ENCODE data around the gene ANTXR1. TPM values are rescaled to one million over a fixed set of nuclear protein-coding genes. Genes with fewer than 3 reads are reported as not detected.

Gene ANTXR1
- total RNA-seq, 1 experiment from 2014 or later, result 25.7 TPM

DNA sequence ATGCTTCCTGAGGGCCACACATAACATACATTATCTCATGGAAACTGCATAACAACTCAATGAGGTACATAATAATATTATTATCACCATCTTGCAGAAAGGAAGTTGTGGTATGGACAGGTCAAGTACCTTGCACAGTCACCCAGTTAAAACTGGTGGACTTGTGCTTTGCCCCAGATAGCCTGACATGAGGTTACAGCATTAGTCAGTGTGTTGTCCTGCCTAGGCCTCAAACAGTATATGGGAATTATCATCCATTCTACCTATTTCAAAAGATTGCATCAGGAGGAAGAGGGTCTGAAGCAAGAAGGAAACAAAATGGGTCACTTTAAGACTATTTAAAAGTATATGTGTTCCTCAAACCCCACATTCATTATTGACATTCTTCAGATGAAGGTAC is 5.4 kb upstream of the ANTXR1 start (continued):
- TF ChIP-seq, protein P1, sequence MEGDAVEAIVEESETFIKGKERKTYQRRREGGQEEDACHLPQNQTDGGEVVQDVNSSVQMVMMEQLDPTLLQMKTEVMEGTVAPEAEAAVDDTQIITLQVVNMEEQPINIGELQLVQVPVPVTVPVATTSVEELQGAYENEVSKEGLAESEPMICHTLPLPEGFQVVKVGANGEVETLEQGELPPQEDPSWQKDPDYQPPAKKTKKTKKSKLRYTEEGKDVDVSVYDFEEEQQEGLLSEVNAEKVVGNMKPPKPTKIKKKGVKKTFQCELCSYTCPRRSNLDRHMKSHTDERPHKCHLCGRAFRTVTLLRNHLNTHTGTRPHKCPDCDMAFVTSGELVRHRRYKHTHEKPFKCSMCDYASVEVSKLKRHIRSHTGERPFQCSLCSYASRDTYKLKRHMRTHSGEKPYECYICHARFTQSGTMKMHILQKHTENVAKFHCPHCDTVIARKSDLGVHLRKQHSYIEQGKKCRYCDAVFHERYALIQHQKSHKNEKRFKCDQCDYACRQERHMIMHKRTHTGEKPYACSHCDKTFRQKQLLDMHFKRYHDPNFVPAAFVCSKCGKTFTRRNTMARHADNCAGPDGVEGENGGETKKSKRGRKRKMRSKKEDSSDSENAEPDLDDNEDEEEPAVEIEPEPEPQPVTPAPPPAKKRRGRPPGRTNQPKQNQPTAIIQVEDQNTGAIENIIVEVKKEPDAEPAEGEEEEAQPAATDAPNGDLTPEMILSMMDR (IDR thresholded peaks at IDR 0.05 in 2 of 3, conservative IDR thresholded peaks at IDR 0.05 in 1 of 3; ENCODE audit: borderline replicate concordance in 1 of 3, insufficient read depth in 1 of 3, low read depth in 2 of 3, low read length in 2 of 3), result no peak
- no peak for TF ChIP-seq YY1 (IDR thresholded peaks at IDR 0.05; ENCODE audit: extremely low read depth, insufficient replicate concordance, low read depth, low read length)
- no peak for TF ChIP-seq TCF7L2 (IDR thresholded peaks at IDR 0.05; ENCODE audit: borderline replicate concordance, extremely low read depth, insufficient read depth, insufficient read length)

DNA sequence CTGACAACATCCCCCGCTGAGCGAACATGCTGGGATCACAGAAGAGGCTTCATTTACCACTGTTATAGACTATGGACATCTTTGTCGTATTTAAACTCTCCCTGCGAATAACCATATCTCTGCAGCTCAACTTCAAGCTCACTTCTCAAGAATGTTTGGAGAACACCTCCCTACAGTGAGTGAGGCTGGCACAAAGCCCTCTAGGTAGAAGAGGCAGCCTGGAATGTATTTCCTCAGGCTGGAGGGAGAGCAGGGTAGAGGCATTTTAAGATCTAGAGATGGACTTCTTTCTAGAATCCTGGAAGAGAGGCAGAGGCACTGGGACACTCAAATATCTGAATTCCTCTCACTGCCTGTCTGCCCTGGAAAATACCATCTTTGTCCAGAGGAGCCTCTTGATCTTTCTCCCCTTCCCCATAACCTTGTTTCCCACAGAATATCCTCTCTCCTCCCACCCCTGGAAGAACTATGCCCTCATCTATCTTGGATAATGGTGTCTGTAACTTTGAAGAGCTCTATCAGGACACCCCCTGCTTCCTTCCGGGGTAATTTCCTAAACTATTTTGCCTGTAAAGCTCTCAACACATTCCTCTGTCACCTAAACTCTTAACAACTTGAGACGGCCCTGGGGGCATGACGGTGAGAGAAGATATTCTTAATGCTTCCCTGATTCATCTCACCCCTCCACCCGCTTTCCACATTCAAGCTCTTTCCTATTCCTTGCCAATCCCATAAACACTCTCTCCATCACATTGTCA is 2.4 kb upstream of the ANTXR1 start:
- no TSS peak for BruUV-seq (replicated peaks)
- Histone ChIP-seq H4K20me1 (ENCODE audit: insufficient read depth) (no peaks in the 10 kb centered on the region), H3K4me2 (ENCODE audit: low read length) (no peak overlapping the region), H3K27ac (ENCODE audit: low read depth, low read length) (no peak overlapping the region), H3K9ac (ENCODE audit: low read length) (no peak overlapping the region), H3K9me3 (ENCODE audit: control insufficient read depth in 1 of 2, insufficient read depth in 1 of 2, low read depth in 1 of 2, low read length in 2 of 2) (no peaks in the 10 kb centered on the region), H2AFZ (ENCODE audit: low read depth, low read length, poor library complexity, severe bottlenecking) (no peak overlapping the region), H3K4me3 (replicated peaks in 1 of 2; ENCODE audit: low read depth in 1 of 2, low read length in 2 of 2) (no peak overlapping the region), H3K27me3 (ENCODE audit: insufficient read depth, low read length) (no peaks in the 10 kb centered on the region), H3K4me1 (ENCODE audit: control insufficient read depth in 1 of 2, insufficient read depth in 2 of 2, low read length in 2 of 2) (peaks cover 10 to 16% of the 10 kb centered on the region in 2 experiments), H3K36me3 (ENCODE audit: control insufficient read depth in 1 of 2, insufficient read depth in 2 of 2, low read length in 2 of 2) (no peaks in the 10 kb centered on the region), H3K79me2 (ENCODE audit: insufficient read depth, low read length) (no peaks in the 10 kb centered on the region; the same call in 1 of the 2 replicates), H3K9me2 (ENCODE audit: insufficient read depth) (no peaks in the 10 kb centered on the region)
- DNase-seq (ENCODE audit: low read depth, low spot score) (no peak), ATAC-seq (no peak)
- ChIA-PET POLR2A (no interaction called here), CTCF (interaction anchor here (1.4 kb wide), 1 partner anchor 68 kb away, joined by 3 read pairs; no protein-coding TSS in a partner anchor), RAD21 (ENCODE audit: low non-redundant PET in 1 of 2, low total read pairs in 2 of 2, uncharacterized antibody in 2 of 2, unreplicated experiment in 2 of 2) (no interaction called here)
- TF ChIP-seq SIN3A (IDR thresholded peaks at IDR 0.05; ENCODE audit: low read depth) (no peak), CBX3 (IDR thresholded peaks at IDR 0.05; ENCODE audit: low read depth) (no peak), TCF7L2 (IDR thresholded peaks at IDR 0.05; ENCODE audit: borderline replicate concordance, extremely low read depth, insufficient read depth, insufficient read length) (no peak), CEBPB (IDR thresholded peaks at IDR 0.05; ENCODE audit: low read depth) (no peak), EZH2 (IDR thresholded peaks at IDR 0.05) (no peak), ZFX (IDR thresholded peaks at IDR 0.05) (no peak), POLR2A (IDR thresholded peaks at IDR 0.05; ENCODE audit: borderline replicate concordance, extremely low read depth, insufficient read depth, insufficient read length) (no peak), ZNF274 (IDR thresholded peaks at IDR 0.05; ENCODE audit: low read depth, low read length) (no peak), JUND (IDR thresholded peaks at IDR 0.05) (no peak), EZH2phosphoT487 (IDR thresholded peaks at IDR 0.05; ENCODE audit: borderline replicate concordance) (no peak), SP1 (IDR thresholded peaks at IDR 0.05; ENCODE audit: low read depth) (no peak), ELF1 (IDR thresholded peaks at IDR 0.05; ENCODE audit: borderline replicate concordance, low read depth) (no peak), EGR1 (IDR thresholded peaks at IDR 0.05; ENCODE audit: low read depth) (no peak)
- TF ChIP-seq, protein P2, sequence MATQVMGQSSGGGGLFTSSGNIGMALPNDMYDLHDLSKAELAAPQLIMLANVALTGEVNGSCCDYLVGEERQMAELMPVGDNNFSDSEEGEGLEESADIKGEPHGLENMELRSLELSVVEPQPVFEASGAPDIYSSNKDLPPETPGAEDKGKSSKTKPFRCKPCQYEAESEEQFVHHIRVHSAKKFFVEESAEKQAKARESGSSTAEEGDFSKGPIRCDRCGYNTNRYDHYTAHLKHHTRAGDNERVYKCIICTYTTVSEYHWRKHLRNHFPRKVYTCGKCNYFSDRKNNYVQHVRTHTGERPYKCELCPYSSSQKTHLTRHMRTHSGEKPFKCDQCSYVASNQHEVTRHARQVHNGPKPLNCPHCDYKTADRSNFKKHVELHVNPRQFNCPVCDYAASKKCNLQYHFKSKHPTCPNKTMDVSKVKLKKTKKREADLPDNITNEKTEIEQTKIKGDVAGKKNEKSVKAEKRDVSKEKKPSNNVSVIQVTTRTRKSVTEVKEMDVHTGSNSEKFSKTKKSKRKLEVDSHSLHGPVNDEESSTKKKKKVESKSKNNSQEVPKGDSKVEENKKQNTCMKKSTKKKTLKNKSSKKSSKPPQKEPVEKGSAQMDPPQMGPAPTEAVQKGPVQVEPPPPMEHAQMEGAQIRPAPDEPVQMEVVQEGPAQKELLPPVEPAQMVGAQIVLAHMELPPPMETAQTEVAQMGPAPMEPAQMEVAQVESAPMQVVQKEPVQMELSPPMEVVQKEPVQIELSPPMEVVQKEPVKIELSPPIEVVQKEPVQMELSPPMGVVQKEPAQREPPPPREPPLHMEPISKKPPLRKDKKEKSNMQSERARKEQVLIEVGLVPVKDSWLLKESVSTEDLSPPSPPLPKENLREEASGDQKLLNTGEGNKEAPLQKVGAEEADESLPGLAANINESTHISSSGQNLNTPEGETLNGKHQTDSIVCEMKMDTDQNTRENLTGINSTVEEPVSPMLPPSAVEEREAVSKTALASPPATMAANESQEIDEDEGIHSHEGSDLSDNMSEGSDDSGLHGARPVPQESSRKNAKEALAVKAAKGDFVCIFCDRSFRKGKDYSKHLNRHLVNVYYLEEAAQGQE (IDR thresholded peaks at IDR 0.05; ENCODE audit: low read depth), result no peak
- TF ChIP-seq, protein P3, sequence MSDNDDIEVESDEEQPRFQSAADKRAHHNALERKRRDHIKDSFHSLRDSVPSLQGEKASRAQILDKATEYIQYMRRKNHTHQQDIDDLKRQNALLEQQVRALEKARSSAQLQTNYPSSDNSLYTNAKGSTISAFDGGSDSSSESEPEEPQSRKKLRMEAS (IDR thresholded peaks at IDR 0.05), result no peak
- intact Hi-C loops (cut with micrococcal nuclease), result no loop called here

Data from HCT116 (cell line).